Measurements from ENCODE around the gene USP3.
"Not testable (repeated sequence)": the region's sequence is repeated elsewhere in the genome, so short reads cannot be mapped to it uniquely, and the experiment has no call there.

DNA sequence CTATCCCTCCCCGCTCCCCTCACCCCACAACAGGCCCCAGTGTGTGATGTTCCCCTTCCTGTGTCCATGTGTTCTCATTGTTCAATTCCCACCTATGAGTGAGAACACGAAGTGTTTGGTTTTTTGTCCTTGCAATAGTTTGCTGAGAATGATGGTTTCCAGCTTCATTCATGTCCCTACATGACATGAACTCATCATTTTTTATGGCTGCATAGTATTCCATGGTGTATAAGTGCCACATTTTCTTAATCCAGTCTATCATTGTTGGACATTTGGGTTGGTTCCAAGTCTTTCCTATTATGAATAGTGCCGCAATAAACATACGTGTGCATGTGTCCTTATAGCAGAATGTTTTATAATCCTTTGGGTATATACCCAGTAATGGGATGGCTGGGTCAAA is 112.8 kb downstream of the USP3 start:
- not testable (repeated sequence) for TF ChIP-seq POLR2A (IDR thresholded peaks at IDR 0.05)
- TF ChIP-seq, protein P1, sequence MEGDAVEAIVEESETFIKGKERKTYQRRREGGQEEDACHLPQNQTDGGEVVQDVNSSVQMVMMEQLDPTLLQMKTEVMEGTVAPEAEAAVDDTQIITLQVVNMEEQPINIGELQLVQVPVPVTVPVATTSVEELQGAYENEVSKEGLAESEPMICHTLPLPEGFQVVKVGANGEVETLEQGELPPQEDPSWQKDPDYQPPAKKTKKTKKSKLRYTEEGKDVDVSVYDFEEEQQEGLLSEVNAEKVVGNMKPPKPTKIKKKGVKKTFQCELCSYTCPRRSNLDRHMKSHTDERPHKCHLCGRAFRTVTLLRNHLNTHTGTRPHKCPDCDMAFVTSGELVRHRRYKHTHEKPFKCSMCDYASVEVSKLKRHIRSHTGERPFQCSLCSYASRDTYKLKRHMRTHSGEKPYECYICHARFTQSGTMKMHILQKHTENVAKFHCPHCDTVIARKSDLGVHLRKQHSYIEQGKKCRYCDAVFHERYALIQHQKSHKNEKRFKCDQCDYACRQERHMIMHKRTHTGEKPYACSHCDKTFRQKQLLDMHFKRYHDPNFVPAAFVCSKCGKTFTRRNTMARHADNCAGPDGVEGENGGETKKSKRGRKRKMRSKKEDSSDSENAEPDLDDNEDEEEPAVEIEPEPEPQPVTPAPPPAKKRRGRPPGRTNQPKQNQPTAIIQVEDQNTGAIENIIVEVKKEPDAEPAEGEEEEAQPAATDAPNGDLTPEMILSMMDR (IDR thresholded peaks at IDR 0.05 in 4 of 5, conservative IDR thresholded peaks at IDR 0.05 in 1 of 5), result not testable (repeated sequence)

All from gastrocnemius medialis (tissue), 4 donors.